GM18511 (cell line): ENCODE measurements around the gene SPOCD1.

Experiments
- ATAC-seq: cut with Tn5 transposase; IDR thresholded peaks from one replicate; pipeline ENCODE4 v1.9.1; 2021; ENCODE audit warnings: mild to moderate bottlenecking, moderate library complexity; ENCODE audit not compliant: unreplicated experiment

Gene SPOCD1

GRCh38 chr1:31758823-31759222, 57.0 kb downstream of the SPOCD1 start:
- ATAC-seq: no peak

GRCh38 chr1:31757989-31758388, 57.8 kb downstream of the SPOCD1 start:
- ATAC-seq: no peak

GRCh38 chr1:31757204-31757679, 58.6 kb downstream of the SPOCD1 start:
- no peak for ATAC-seq

- ATAC-seq: no peak
These were observed 59.2 kb downstream of the SPOCD1 start for GRCh38 chr1:31756578-31756977.

- no peak for ATAC-seq
These were observed 59.9 kb downstream of the SPOCD1 start for GRCh38 chr1:31755850-31756492.

GRCh38 chr1:31755197-31755611, 60.6 kb downstream of the SPOCD1 start:
- no peak for ATAC-seq

- ATAC-seq: no peak
These were observed 61.4 kb downstream of the SPOCD1 start for GRCh38 chr1:31754397-31754796.

- ATAC-seq: no peak
These were observed 62.0 kb downstream of the SPOCD1 start for GRCh38 chr1:31753707-31754349.

- ATAC-seq: no peak
These were observed 62.8 kb downstream of the SPOCD1 start for GRCh38 chr1:31752952-31753475.

GRCh38 chr1:31752258-31752657, 63.6 kb downstream of the SPOCD1 start:
- ATAC-seq: no peak

GRCh38 chr1:31751822-31752241, 64.0 kb downstream of the SPOCD1 start:
- ATAC-seq: no peak

GRCh38 chr1:31750858-31751510, 64.8 kb downstream of the SPOCD1 start:
- no peak for ATAC-seq

GRCh38 chr1:31749785-31750735, 65.8 kb downstream of the SPOCD1 start:
- no peak for ATAC-seq

GRCh38 chr1:31748365-31748764, 67.5 kb downstream of the SPOCD1 start:
- ATAC-seq: no peak

GRCh38 chr1:31747304-31747703, 68.5 kb downstream of the SPOCD1 start:
- ATAC-seq: no peak

- no peak for ATAC-seq
These were observed 69.1 kb downstream of the SPOCD1 start for GRCh38 chr1:31746687-31747086.

GRCh38 chr1:31745946-31746670, 69.7 kb downstream of the SPOCD1 start:
- no peak for ATAC-seq

- peak; percentile 20 for ATAC-seq
These were observed 70.5 kb downstream of the SPOCD1 start for GRCh38 chr1:31745096-31745945.
